Superior temporal gyrus (tissue), 1 donor: Measurements from ENCODE around the gene RSPH9.

ENCODE experiments used
- DNase-seq: peaks from one replicate; pipeline ENCODE4 v3.0.0-alpha.2; 2016; ENCODE audit errors: extremely low spot score

The RSPH9 gene

DNA sequence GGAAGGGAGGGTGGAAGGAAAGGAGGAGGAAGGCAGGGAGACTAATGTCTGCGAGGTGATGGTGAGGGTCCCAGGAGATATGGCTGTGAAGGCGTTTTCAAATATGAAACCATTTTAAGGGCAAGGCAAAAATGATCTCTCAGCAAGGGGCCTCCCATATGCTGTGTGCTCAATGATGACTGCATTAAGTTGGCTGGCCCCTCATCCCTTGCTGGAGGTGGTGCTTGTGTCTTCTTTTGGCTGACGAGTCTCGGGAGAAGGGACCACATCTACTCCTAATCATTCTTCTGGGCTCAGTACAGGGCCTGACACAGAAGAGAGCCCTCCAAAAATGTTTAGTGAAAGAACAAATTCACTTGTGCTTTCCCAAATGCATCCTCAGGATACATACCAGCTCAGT is 65.7 kb downstream of the RSPH9 start:
- DNase-seq: no peak

DNA sequence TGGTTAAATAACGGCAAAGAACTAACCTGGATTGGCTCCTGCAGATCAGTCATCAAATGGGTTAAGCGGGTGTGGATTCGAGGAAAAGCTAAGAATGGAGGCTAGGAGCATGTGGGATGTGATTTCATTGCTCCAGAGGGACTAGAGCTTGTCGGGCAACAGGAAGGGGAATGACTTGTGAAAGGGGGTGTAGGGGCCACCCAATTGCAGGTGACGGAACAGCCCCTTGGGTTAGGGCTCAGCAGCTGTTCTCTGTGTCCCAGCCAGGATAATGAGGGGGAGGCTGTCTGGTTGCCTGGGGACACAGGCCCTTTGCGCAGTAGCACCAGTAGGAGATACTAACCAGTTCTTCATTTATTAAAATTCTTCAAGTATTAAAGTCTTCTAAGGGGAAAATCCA is 67.7 kb downstream of the RSPH9 start:
- DNase-seq: no peak

DNA sequence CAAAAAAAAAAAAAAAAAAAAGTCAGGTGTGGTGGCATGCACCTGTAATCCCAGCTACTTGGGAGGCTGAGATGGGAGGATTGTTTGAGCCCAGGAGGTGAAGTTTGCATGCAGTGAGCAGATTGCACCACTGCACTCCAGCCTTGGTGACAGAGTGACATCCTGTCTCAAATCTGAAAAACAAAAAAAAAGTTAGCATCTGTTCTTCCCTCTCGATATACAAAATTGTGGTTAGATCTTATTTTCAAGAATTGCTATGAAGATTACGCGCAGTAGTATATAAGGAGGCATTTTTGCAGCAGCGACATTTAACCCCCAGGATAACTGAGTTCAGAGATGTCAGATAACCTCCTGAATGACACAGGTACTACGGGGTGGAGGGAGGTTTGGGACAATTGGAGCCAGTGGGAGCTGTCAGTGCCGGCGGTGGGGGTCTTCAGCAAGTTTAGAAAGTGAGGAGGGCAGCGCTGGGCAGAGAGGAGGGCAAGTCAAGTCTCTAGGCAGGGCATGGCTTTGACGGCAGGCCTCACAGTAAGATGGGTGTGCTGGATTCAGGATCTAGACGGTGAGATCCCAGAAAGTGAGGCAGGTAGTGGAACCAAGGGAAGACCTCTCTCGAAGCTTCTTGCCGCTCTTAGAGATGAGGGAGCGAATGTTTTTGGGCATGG is 68.9 kb downstream of the RSPH9 start:
- DNase-seq: no peak

DNA sequence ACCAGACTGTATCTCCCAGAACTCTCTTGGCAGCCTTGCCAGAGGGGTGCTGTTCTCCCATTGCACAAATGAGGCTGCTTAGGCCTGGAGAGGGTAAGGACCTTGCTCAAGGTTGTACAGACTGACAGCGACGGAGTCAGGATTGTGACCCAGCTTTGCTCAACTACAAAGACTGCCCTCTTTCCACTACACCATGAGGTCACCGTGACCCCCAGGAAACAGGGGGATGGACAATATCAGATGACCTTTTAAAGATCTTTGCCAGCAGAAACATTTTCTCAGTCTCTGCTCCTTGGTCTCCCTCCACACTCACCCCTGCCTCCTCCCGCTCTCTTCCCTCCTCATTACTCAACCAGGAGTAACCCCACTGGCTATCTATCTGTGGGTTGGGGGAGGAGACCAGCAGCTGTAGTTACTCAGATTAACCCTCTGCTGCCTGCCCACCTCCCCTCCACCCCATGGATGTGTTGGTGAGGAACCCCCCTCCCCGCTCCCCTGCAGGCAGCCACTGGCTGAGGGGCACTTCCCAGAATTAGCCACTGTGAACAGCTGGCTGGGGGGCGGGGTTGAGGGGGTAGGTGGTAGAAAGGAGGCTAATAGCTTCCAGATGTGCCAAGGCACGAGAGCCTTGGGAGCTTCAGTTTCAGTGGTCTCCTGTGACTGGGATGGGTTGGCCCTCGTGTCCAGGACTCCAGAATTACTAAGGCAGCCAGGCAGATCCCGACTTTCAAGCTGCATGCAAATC is 69.6 kb downstream of the RSPH9 start:
- DNase-seq: no peak

DNA sequence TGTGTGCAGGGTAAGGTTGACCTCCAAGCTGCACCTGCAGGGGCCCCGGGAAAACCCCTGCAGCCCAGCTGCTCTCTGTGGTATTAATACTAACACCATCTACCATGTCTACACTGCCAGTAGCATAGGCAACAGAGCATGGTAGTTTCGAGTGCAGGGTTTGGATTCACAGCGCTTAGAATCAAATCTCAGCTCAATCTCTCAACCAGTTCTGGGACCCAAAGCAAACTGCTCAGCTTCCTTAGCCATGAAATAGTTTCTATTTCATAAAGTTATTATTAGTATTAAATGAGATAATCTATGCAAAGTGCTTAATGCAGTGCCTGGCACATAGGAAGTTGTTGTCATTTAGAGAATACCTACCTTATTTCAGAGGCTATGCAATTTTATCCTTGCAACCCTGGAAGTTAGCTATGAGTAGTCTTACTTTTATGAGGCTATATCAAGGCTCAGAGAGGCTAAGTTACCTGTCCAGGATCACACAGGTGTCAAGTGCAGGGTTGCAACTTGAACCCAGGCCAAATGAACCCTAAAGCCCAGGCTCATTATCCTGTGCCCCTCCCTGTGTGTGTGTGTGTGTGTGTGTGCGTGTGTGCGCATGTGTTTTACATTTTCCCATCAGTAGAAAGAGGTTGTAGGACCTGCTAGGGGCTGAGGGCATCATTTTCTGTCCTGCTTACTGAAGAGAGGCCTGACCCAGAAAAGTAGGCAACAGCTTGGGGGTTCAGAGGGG is 70.4 kb downstream of the RSPH9 start:
- DNase-seq: no peak

DNA sequence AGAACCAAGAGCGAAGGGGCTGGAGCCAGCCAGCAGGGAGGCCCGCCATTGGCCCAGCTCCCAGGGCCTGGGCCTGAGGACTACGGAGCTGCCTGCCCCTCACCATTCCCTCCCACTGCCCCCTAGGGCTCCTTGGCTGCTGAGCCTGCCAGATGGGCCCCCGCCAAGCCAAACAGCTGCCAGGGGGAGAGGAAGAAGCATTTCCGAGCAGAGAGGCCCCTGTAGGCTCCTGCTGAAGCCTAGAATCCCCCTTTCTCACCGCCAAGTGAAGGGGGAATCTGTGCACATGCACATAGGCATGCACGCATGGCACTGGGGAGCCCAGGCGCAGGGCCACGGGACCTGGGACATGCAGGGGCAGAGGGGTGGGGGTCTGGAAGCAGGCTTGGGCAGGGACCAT is 71.3 kb downstream of the RSPH9 start:
- DNase-seq: no peak

DNA sequence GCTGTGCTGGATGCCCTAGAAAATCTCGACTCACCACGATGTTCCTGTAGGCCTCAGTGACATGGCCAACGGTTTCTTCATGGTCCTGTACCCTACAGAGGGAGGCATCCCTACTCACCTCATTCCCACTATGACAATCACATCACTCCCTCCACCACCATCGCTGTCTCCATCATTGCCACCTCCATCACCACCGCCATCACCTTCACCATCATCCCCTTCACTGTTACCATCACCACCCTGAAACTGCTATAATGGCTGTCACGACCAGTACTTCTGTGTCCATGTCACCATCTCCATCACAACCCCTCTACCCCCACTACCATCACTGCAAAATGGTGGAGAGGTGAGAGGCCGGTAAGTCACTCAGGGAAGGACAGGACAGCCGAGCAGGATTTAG is 72.6 kb downstream of the RSPH9 start:
- no peak for DNase-seq

DNA sequence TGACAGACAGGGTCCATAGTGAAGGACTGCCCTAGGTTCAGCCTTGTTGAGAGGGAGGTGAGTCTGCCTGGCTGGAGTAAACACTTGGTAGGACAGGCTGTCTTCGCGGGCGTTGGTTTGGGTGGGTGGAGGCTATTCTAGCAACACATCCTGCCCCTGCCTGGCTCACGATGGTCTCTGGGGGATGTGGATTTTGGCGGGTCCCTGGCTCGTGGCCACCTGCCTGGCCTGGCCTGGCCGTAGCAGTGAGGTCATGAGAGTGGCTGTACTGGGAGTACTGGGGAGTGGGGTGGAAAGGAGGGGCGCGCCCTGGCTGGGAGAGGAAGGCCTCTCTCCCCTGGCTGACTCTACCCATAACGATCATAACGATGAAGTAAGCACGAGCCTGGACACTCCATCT is 73.0 kb downstream of the RSPH9 start:
- DNase-seq: no peak

DNA sequence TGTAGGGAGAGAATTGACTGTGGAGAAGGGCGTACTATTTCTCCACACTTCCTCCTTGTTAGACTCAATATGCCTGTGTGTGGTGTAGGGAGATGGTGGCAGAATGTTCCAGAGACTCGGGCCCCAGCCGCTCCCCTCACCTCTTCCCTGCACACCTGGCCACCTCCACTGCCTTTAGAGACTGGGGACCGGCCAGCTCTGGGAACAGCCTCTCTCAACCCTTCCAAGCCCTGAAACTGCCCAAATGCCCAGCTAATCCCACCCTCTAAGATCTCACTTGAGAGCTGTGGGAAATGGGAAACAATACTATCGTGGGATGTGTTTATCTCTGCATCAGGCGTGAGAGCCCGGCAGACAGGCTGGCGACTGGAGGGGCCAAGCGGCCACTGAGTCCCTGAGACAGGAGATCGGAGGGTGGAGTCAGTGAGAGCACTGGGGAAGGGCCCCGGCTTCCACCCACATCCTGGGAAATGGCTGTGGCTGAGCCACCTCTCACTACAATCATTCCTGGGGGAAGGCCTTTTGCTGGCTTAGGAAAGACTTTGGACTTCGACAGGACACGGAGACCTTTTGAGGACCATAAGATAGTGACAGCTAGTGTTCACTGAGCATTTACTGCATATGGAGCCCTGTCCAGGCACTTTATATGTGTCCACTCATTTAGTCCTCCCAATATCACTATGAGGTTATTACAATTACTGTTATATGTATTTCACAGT is 73.7 kb downstream of the RSPH9 start:
- no peak for DNase-seq

DNA sequence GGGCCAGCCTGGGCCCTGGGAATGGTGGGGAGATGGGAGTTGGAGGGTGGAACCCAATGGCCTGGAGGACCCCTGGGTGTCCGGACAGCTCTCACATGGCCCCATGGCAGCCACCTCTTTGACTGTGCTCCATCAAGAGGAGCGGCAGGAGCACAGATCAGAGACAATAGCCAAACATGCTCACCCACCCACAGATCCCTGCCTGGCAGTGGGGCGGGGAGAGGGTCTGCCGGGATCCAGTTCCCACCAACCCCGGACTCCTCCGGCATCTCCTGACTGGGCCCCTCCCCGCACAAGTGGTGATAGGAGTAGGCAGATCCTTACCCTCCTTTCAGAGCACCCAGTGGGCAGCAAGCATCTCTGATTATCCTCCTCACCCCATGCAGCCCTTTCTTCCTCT is 74.7 kb downstream of the RSPH9 start:
- DNase-seq: no peak

DNA sequence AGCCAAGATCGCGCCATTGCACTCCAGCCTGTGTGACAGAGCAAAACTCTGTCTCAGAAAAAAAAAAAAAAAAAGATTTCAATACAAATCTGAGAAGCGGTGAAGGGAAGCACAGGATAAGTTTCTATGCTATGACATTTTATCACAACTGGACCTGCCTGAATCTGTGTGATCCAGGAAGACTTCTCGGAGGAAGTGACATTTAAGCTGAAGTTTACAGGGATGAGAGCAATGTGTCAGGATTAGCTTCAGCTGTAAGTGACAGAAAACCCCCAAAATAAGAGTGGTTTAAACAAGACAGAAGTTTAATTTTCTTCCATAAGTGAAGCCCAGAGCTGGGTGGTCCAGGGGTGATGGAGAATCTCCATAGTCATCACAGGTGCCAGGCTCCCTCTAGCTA is 76.2 kb downstream of the RSPH9 start:
- DNase-seq: no peak
